Endothelial cell of umbilical vein (primary cell): ENCODE results near the gene OR56A1. TPM values are rescaled to one million over a fixed set of nuclear protein-coding genes. Genes with fewer than 3 reads are reported as not detected.

Source experiments
- BruUV-seq: library from RNA; stranded (reverse); fragments of 400-500 nt; replicated peaks from 2 replicates; lab custom pipeline; 2021; lab: Mats Ljungman, UMichigan
- CTCF ChIA-PET: fragments of 300-600, 350-600 bp; sonication (Branson Sonifier 250); formaldehyde crosslinking; loops from one replicate; lab custom pipeline; 2021; ENCODE audit warnings: antibody characterized with exemption, inconsistent platforms; lab: Charles Lee
- POLR2A ChIA-PET: fragments of 300-600, 350-600 bp; sonication (Branson Sonifier 250); formaldehyde crosslinking; loops from one replicate; lab custom pipeline; 2021; ENCODE audit warnings: antibody characterized with exemption, inconsistent platforms; lab: Charles Lee
- DNase-seq: peaks from one replicate; pipeline ENCODE4 v3.0.0-alpha.2; 2011; ENCODE audit warnings: low read depth, low spot score
- FAIRE-seq: peaks from 2 replicates; lab custom pipeline; 2011; peaks lifted over from hg19 to GRCh38; lab: Jason Lieb, UNC
- H2AFZ ChIP-seq: 2 replicates; pipeline ENCODE4 v1.6.0; 2012; ENCODE audit warnings: low read depth, low read length, control low read depth, inconsistent platforms
- H3K27ac ChIP-seq: 2 replicates; pipeline ENCODE4 v1.5.1; 2011; ENCODE audit warnings: low read depth, mild to moderate bottlenecking, control low read depth, low read length, moderate library complexity; ENCODE audit not compliant: insufficient read depth
- H3K27me3 ChIP-seq, 2 experiments: 2 replicates each; pipeline versions ENCODE4 v1.6.0 to v1.6.1; 2011; ENCODE audit warnings: low read length in 2 of 2, mixed read lengths in 1 of 2; ENCODE audit not compliant: control insufficient read depth in 2 of 2, insufficient read depth in 2 of 2
- H3K36me3 ChIP-seq, 2 experiments: 2 replicates in 1 of 2; 3 replicates in 1 of 2; pipeline ENCODE4 v1.5.1; 2011; ENCODE audit warnings: low read length in 2 of 2, mild to moderate bottlenecking in 1 of 2, moderate library complexity in 1 of 2; ENCODE audit not compliant: control insufficient read depth in 2 of 2, insufficient read depth in 2 of 2; ENCODE audit errors: extremely low read depth in 1 of 2
- H3K4me1 ChIP-seq: 3 replicates; pipeline ENCODE4 v1.5.1; 2011; ENCODE audit warnings: mild to moderate bottlenecking, low read length; ENCODE audit not compliant: control insufficient read depth, insufficient read depth; ENCODE audit errors: extremely low read depth
- H3K4me2 ChIP-seq: 2 replicates; pipeline ENCODE4 v1.6.1; 2011; ENCODE audit warnings: low read length, control low read depth, mixed read lengths; ENCODE audit not compliant: insufficient read depth
- H3K4me3 ChIP-seq, 3 experiments: fragments of 200-600 bp in 1 of 3; sonication (generic), shearing (Covaris generic) in 1 of 3; replicated peaks in 1 of 3; 2 replicates each; pipeline ENCODE4 v1.5.1; 2011 to 2016; ENCODE audit warnings: control low read depth in 3 of 3, low read length in 3 of 3, mild to moderate bottlenecking in 2 of 3, inconsistent platforms in 1 of 3, low read depth in 1 of 3, moderate library complexity in 1 of 3; ENCODE audit not compliant: insufficient read depth in 1 of 3
- H3K79me2 ChIP-seq: 2 replicates; pipeline ENCODE4 v1.6.0; 2012; ENCODE audit warnings: low read length, inconsistent platforms; ENCODE audit not compliant: control insufficient read depth, insufficient read depth
- H3K9ac ChIP-seq: replicated peaks from 2 replicates; pipeline ENCODE3; 2011; ENCODE audit warnings: low read length, control low read depth; ENCODE audit not compliant: insufficient read depth; ENCODE audit errors: extremely low read depth
- H3K9me1 ChIP-seq: replicated peaks from 3 replicates; pipeline ENCODE4 v1.6.0; 2011; ENCODE audit warnings: mild to moderate bottlenecking, low read length; ENCODE audit not compliant: control insufficient read depth, insufficient read depth; ENCODE audit errors: extremely low read depth
- H3K9me3 ChIP-seq: replicated peaks from 2 replicates; pipeline ENCODE4 v1.5.1; 2012; ENCODE audit warnings: low read length, inconsistent platforms; ENCODE audit not compliant: control insufficient read depth, insufficient read depth
- H4K20me1 ChIP-seq: replicated peaks from 2 replicates; pipeline ENCODE3; 2011; ENCODE audit warnings: mild to moderate bottlenecking, low read length; ENCODE audit not compliant: control insufficient read depth, insufficient read depth; ENCODE audit errors: extremely low read depth
- EZH2 ChIP-seq: IDR thresholded peaks from 2 replicates; pipeline ENCODE4 v1.6.1; 2012; ENCODE audit warnings: borderline replicate concordance, low read depth, mild to moderate bottlenecking, moderate library complexity, low read length, inconsistent platforms; ENCODE audit not compliant: severe bottlenecking
- FOS ChIP-seq: IDR thresholded peaks from 2 replicates; pipeline ENCODE4 v1.6.1; 2011; ENCODE audit warnings: mild to moderate bottlenecking, low read length, moderate library complexity, borderline replicate concordance; ENCODE audit not compliant: insufficient read depth
- GATA2 ChIP-seq: IDR thresholded peaks from 2 replicates; pipeline ENCODE4 v1.7.0; 2011; ENCODE audit warnings: low read depth, mild to moderate bottlenecking, moderate library complexity, mixed read lengths, low read length; ENCODE audit not compliant: insufficient read length, insufficient read depth
- JUN ChIP-seq: IDR thresholded peaks from 2 replicates; pipeline ENCODE4 v1.6.1; 2011; ENCODE audit warnings: borderline replicate concordance, low read depth; ENCODE audit not compliant: insufficient read length, insufficient read depth
- MYC ChIP-seq: IDR thresholded peaks from one replicate; pipeline ENCODE4 v1.6.1; 2011; ENCODE audit warnings: mild to moderate bottlenecking, low read depth, low read length
- POLR2A ChIP-seq: IDR thresholded peaks from 2 replicates; pipeline ENCODE4 v1.6.1; 2012; ENCODE audit warnings: low read depth, mild to moderate bottlenecking, control low read depth, low read length
- POLR2AphosphoS5 ChIP-seq: IDR thresholded peaks from 2 replicates; pipeline ENCODE4 v1.6.1; 2012; ENCODE audit warnings: low read depth, mild to moderate bottlenecking, control low read depth, low read length, moderate library complexity; ENCODE audit not compliant: insufficient read depth
- dilution Hi-C: fragments of 300-500 bp; cut with MboI; formaldehyde crosslinking; loops from one replicate; pipeline ENCODE4 v1.15.0; 2019; ENCODE audit warnings: low sequenced_read_pairs; ENCODE audit not compliant: extremely low pct_ligation_motif_present
- intact Hi-C: fragments of 100-400 bp; cut with micrococcal nuclease; formaldehyde crosslinking; loops from one replicate; pipeline ENCODE4 v1.10.0; 2022
- polyA plus RNA-seq, 4 experiments: library from polyadenylated mRNA; depleted of rRNA in 3 of 4; stranded (reverse) in 3 of 4; unstranded in 1 of 4; fragments of >200 nt; gene quantifications; 2 replicates each; pipeline versions ENCODE4 v1.2.1 to v1.2.3, GENCODE V29; 2011 to 2012; ENCODE audit warnings: missing spikeins in 1 of 4
- total RNA-seq: library from RNA; stranded (reverse); gene quantifications from 2 replicates; pipeline ENCODE4 v1.2.3, GENCODE V29; 2021
- TF ChIP-seq, protein P1 (sequence below), 2 donors: IDR thresholded peaks; 1 replicate in 1 of 2; 2 replicates in 1 of 2; pipeline ENCODE4 v1.5.1; 2011; ENCODE audit warnings: low read length in 2 of 2, mild to moderate bottlenecking in 2 of 2, moderate library complexity in 2 of 2, control low read depth in 1 of 2, inconsistent platforms in 1 of 2, low read depth in 1 of 2; ENCODE audit not compliant: insufficient read depth in 1 of 2; ENCODE audit errors: extremely low read depth in 1 of 2
- TF ChIP-seq, protein P2 (sequence below): IDR thresholded peaks from 2 replicates; pipeline ENCODE4 v1.6.1; 2011; ENCODE audit not compliant: insufficient read depth, insufficient read length

Gene OR56A1
- total and polyA plus RNA-seq, 2 donors (not counting 3 experiments of a cell fraction or from before 2014, with no cell fraction given): not detected

DNA sequence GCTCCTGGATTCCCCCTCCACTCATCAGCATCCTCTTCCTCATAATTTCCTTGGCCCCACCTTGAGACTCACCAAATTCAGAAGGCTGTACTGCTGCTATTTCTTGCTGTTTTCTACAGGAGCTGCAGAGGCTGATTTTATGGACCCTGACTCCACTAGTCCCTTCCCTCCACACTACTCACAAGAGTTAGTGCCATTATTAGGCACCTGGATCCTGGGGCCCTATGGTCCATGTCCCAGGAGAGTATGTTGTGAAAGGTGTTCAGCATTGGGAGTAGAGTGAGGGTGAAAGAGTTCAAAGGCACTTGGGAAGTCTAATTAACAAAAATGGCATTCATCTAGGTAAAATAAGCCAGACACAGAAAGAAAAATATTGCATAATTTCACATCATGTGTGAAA lies 23.7 kb downstream of the OR56A1 start, which contains the start of gene OR56A4:
TSS of gene OR56A4 (minus strand) at position 101 of the 400 bp plus-strand sequence. CDS start 3,954 bp downstream, outside the sequence.
- Histone ChIP-seq H3K4me2 (no peak within 1 kb of the TSS), H3K9me3 (no peaks in the 10 kb centered on the region), H4K20me1 (no peaks in the 10 kb centered on the region), H3K36me3 (no peaks in the 10 kb centered on the region), H3K4me3 (no peak within 1 kb of the TSS), H3K9ac (no peak within 1 kb of the TSS), H3K79me2 (no peaks in the 10 kb centered on the region), H3K4me1 (no peaks in the 10 kb centered on the region), H3K27me3 (peaks cover 0 to 6% of the 10 kb centered on the region in 2 experiments), H2AFZ (no peak within 1 kb of the TSS), H3K27ac (no peak within 1 kb of the TSS), H3K9me1 (no peaks in the 10 kb centered on the region)
- ChIA-PET POLR2A (no interaction called here), CTCF (no interaction called here)
- dilution Hi-C loops (no loop called here), intact Hi-C loops (no loop called here)
- no peak for TF ChIP-seq MYC
- TF ChIP-seq, protein P1, sequence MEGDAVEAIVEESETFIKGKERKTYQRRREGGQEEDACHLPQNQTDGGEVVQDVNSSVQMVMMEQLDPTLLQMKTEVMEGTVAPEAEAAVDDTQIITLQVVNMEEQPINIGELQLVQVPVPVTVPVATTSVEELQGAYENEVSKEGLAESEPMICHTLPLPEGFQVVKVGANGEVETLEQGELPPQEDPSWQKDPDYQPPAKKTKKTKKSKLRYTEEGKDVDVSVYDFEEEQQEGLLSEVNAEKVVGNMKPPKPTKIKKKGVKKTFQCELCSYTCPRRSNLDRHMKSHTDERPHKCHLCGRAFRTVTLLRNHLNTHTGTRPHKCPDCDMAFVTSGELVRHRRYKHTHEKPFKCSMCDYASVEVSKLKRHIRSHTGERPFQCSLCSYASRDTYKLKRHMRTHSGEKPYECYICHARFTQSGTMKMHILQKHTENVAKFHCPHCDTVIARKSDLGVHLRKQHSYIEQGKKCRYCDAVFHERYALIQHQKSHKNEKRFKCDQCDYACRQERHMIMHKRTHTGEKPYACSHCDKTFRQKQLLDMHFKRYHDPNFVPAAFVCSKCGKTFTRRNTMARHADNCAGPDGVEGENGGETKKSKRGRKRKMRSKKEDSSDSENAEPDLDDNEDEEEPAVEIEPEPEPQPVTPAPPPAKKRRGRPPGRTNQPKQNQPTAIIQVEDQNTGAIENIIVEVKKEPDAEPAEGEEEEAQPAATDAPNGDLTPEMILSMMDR (IDR thresholded peaks at IDR 0.05; ENCODE audit: extremely low read depth in 1 of 2, insufficient read depth in 1 of 2, low read depth in 1 of 2, low read length in 2 of 2): no peak
- TF ChIP-seq POLR2AphosphoS5: no peak
- no peak for TF ChIP-seq FOS
- TF ChIP-seq POLR2A: no peak
- FAIRE-seq (no peak), DNase-seq (no peak)
- no TSS peak for BruUV-seq

DNA sequence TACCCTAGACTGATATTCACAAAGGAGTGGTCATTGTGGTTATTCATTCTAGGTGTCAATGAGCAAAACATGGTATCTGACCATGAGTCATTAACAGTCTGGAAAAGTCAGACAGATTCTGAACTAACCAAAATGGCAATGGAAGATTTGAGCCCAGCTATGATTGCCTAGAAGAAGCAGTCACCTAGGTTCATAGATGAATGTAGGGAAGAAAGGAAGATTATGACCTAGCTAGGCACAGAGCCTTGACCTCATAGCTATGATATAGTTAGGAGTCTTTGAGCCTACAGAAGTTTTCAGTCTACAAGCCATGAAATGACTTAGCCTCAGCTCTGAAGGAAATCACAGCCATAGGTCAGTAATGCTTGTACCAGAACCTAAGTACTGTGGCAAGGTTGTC lies 24.2 kb downstream of the OR56A1 start:
- intact Hi-C loops (no loop called here), dilution Hi-C loops (no loop called here)
- Histone ChIP-seq H3K27ac (no peak overlapping the region), H4K20me1 (no peaks in the 10 kb centered on the region), H2AFZ (no peak overlapping the region), H3K27me3 (peaks cover 0 to 6% of the 10 kb centered on the region in 2 experiments), H3K9me1 (no peaks in the 10 kb centered on the region), H3K4me3 (no peak overlapping the region), H3K9ac (no peak overlapping the region), H3K36me3 (no peaks in the 10 kb centered on the region), H3K79me2 (no peaks in the 10 kb centered on the region), H3K4me2 (no peak overlapping the region), H3K4me1 (no peaks in the 10 kb centered on the region), H3K9me3 (no peaks in the 10 kb centered on the region)
- POLR2A ChIA-PET: no interaction called here
- BruUV-seq: no TSS peak
- TF ChIP-seq FOS (no peak), MYC (no peak), POLR2AphosphoS5 (no peak), EZH2 (no peak), POLR2A (no peak), GATA2 (no peak), JUN (no peak)
- TF ChIP-seq, protein P2, sequence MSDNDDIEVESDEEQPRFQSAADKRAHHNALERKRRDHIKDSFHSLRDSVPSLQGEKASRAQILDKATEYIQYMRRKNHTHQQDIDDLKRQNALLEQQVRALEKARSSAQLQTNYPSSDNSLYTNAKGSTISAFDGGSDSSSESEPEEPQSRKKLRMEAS: no peak
- TF ChIP-seq, protein P1 (IDR thresholded peaks at IDR 0.05; ENCODE audit: extremely low read depth in 1 of 2, insufficient read depth in 1 of 2, low read depth in 1 of 2, low read length in 2 of 2): no peak
- DNase-seq (no peak), FAIRE-seq (no peak)
- CTCF ChIA-PET: interaction anchor here (1.0 kb wide), 1 partner anchor 14 kb away, joined by 4 read pairs; no protein-coding TSS in a partner anchor
